ENCODE results near the gene HES6. TPM values are rescaled to one million over a fixed set of nuclear protein-coding genes. Genes with fewer than 3 reads are reported as not detected.

Gene HES6
- total RNA-seq, 1 experiment from 2014 or later, result 17.2 TPM

GRCh38 chr2:238252766-238253630, 13.2 kb upstream of the HES6 start:
- Histone ChIP-seq H3K27me3 (replicated peaks; ENCODE audit: insufficient read depth, low read depth, low read length, poor library complexity) (no peaks in the 10 kb centered on the region), H3K27ac (ENCODE audit: low read depth, low read length, poor library complexity, severe bottlenecking) (no peak overlapping the region), H3K9me3 (ENCODE audit: low read depth, low read length, poor library complexity, severe bottlenecking) (no peaks in the 10 kb centered on the region), H3K4me3 (ENCODE audit: low read depth, low read length, poor library complexity, severe bottlenecking) (no peak overlapping the region), H3K4me1 (ENCODE audit: insufficient read depth, low read length, poor library complexity, severe bottlenecking) (no peaks in the 10 kb centered on the region), H3K36me3 (ENCODE audit: insufficient read depth, low read length, poor library complexity, severe bottlenecking) (no peaks in the 10 kb centered on the region)
- no peak for DNase-seq (ENCODE audit: low spot score)
- TF ChIP-seq EZH2 (IDR thresholded peaks at IDR 0.05; ENCODE audit: borderline replicate concordance, low read depth, low read length, poor library complexity, severe bottlenecking) (no peak), CTCF (conservative IDR thresholded peaks at IDR 0.05; ENCODE audit: low read depth, low read length) (no peak)
- no TSS peak for BruUV-seq (replicated peaks)
- POLR2A ChIA-PET (ENCODE audit: low non-redundant PET), result no interaction called here
- CTCF ChIA-PET, result no interaction called here
- intact Hi-C loops (cut with micrococcal nuclease; ENCODE audit: unreplicated experiment), result no loop called here

DNA sequence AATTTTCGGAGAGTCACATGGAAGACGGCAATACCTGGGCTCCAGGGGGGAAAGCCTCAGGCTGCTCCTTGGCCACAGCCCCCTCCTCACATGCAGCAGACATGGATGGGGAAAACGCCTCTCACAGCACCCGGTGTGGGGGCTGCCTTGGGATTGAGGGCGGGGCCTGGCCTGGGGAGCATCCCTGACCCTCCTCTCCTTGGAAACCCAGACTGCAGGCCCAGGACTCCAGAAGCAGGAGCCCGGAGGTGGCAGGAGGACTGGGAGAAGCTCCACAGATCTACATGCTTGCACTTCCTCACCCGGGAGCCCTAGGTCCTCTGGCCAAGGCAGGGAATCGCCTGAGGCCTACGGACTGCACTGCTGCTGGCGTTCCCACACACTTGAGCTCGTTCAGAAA, 12.1 kb upstream of the HES6 start:
- Histone ChIP-seq H3K27ac (ENCODE audit: low read depth, low read length, poor library complexity, severe bottlenecking) (no peak overlapping the region), H3K4me1 (ENCODE audit: insufficient read depth, low read length, poor library complexity, severe bottlenecking) (no peaks in the 10 kb centered on the region), H3K9me3 (ENCODE audit: low read depth, low read length, poor library complexity, severe bottlenecking) (no peaks in the 10 kb centered on the region), H3K27me3 (replicated peaks; ENCODE audit: insufficient read depth, low read depth, low read length, poor library complexity) (no peaks in the 10 kb centered on the region), H3K36me3 (ENCODE audit: insufficient read depth, low read length, poor library complexity, severe bottlenecking) (no peaks in the 10 kb centered on the region), H3K4me3 (ENCODE audit: low read depth, low read length, poor library complexity, severe bottlenecking) (no peak overlapping the region)
- no TSS peak for BruUV-seq (replicated peaks)
- TF ChIP-seq CTCF (conservative IDR thresholded peaks at IDR 0.05; ENCODE audit: low read depth, low read length) (no peak), EZH2 (IDR thresholded peaks at IDR 0.05; ENCODE audit: borderline replicate concordance, low read depth, low read length, poor library complexity, severe bottlenecking) (no peak)
- CTCF ChIA-PET, result no interaction called here
- DNase-seq (ENCODE audit: low spot score), result no peak
- intact Hi-C loops (cut with micrococcal nuclease; ENCODE audit: unreplicated experiment), result no loop called here
- POLR2A ChIA-PET (ENCODE audit: low non-redundant PET), result no interaction called here

DNA sequence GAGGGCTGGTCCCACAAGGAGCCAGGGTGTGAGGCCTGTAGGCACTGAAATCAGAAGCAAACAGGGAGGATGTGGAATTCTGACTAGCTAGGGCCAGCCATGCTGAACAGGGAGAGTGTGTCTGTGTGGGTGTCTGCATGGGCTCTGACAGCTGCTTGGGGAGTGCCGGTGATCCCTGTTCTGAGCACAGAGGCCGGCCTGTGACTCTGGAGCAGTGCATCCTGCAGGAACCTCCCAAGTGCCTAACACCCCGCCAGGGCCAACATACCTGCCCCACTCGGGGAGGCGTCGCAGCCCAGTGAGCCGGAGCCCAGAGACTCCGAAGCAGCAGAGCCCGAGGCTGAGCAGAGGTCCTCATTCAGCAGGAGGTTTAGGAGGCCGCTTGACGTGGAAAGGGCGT, 11.5 kb upstream of the HES6 start:
- intact Hi-C loops (cut with micrococcal nuclease; ENCODE audit: unreplicated experiment), result no loop called here
- POLR2A ChIA-PET (ENCODE audit: low non-redundant PET), result no interaction called here
- no peak for DNase-seq (ENCODE audit: low spot score)
- BruUV-seq (replicated peaks), result no TSS peak
- Histone ChIP-seq H3K27ac (ENCODE audit: low read depth, low read length, poor library complexity, severe bottlenecking) (no peak overlapping the region), H3K4me1 (ENCODE audit: insufficient read depth, low read length, poor library complexity, severe bottlenecking) (no peaks in the 10 kb centered on the region), H3K9me3 (ENCODE audit: low read depth, low read length, poor library complexity, severe bottlenecking) (no peaks in the 10 kb centered on the region), H3K4me3 (ENCODE audit: low read depth, low read length, poor library complexity, severe bottlenecking) (no peak overlapping the region), H3K27me3 (replicated peaks; ENCODE audit: insufficient read depth, low read depth, low read length, poor library complexity) (no peaks in the 10 kb centered on the region), H3K36me3 (ENCODE audit: insufficient read depth, low read length, poor library complexity, severe bottlenecking) (no peaks in the 10 kb centered on the region)
- TF ChIP-seq EZH2 (IDR thresholded peaks at IDR 0.05; ENCODE audit: borderline replicate concordance, low read depth, low read length, poor library complexity, severe bottlenecking), result no peak
- no peak for TF ChIP-seq CTCF (conservative IDR thresholded peaks at IDR 0.05; ENCODE audit: low read depth, low read length)
- CTCF ChIA-PET, result no interaction called here
